ENCODE results near the gene PSMD1.

GRCh38 chr2:231152800-231153557 lies 96.3 kb downstream of the PSMD1 start:
- TF ChIP-seq, protein P1, sequence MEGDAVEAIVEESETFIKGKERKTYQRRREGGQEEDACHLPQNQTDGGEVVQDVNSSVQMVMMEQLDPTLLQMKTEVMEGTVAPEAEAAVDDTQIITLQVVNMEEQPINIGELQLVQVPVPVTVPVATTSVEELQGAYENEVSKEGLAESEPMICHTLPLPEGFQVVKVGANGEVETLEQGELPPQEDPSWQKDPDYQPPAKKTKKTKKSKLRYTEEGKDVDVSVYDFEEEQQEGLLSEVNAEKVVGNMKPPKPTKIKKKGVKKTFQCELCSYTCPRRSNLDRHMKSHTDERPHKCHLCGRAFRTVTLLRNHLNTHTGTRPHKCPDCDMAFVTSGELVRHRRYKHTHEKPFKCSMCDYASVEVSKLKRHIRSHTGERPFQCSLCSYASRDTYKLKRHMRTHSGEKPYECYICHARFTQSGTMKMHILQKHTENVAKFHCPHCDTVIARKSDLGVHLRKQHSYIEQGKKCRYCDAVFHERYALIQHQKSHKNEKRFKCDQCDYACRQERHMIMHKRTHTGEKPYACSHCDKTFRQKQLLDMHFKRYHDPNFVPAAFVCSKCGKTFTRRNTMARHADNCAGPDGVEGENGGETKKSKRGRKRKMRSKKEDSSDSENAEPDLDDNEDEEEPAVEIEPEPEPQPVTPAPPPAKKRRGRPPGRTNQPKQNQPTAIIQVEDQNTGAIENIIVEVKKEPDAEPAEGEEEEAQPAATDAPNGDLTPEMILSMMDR (IDR thresholded peaks at IDR 0.05; ENCODE audit: control extremely low read depth in 1 of 3, insufficient read depth in 1 of 3, low read depth in 1 of 3, low read length in 3 of 3): no peak
- TF ChIP-seq E2F6 (IDR thresholded peaks at IDR 0.05): no peak
- TF ChIP-seq POLR2A (IDR thresholded peaks at IDR 0.05; ENCODE audit: control extremely low read depth in 1 of 2, low read depth in 2 of 2, low read length in 2 of 2): no peak
- TF ChIP-seq SP2 (IDR thresholded peaks at IDR 0.05; ENCODE audit: low read length): no peak
- no peak for TF ChIP-seq POLR2AphosphoS5 (IDR thresholded peaks at IDR 0.05; ENCODE audit: low read depth, low read length)
